ENCODE measurements around the gene NRGN.

NRGN gene

DNA sequence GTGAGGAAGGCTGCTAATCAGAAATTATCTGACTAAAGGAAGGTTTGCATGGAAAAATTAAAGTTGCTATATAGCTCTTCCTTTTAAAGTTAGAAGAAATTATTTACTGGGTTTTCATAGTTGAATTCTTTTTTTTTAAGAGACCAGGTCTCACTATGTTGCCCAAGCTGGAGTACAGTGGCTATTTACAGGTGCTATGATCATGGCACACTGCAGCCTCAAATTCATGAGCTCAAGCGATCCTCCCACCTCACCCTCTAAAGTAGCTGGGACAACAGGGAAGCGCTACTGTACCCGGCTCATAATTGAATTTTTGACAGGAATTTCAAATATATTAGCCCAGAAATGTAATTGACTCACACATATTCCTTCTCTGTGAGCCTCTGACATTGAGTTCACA, 56.6 kb downstream of the NRGN start:
- DNase-seq, result no peak

All from hippocampal formation (tissue), 2 donors.